ENCODE data around the gene FOXP2. TPM values are rescaled to one million over a fixed set of nuclear protein-coding genes. Genes with fewer than 3 reads are reported as not detected.

Gene FOXP2
- total and polyA plus RNA-seq, 9 of the 15 experiments (the other 6 are each of a cell fraction or from before 2014, with no cell fraction given): not detected

DNA sequence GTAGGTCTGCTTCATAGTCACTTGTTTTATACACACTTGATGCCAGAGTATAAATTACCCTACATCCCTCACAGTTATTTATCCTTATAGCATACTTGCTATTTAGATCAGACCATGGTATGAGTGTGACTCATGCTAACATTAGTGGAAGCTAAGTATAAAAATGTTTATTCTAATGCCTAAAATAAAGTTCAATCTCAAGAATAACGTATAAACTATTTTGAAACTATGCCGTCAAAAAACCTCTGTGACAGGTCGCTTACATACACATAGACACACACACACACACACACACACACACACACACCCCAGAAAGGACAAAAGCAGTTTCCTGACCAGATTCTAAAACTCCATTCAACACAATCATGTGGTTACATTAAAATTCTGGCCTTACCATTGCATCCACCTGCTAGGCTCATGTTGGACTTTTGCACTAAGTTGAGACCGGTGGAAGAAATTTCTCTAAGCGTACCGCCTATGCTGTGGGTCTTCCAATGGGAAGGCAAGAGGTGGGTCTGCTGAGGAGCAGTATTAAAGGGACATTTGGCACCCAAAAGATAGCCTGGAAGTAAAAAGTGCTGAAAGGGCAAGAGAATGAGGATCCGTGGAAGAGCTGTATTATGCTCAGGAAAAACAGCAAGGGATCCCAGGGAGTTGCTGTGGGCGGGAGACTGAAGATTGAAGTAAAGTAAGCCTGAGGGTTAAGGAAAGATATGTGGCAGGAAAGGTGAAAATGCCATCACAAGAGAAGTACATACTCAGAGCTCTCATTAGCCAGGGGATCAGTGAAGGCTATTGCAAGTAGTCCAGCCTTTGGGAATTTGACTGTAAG lies 5.0 kb downstream of the FOXP2 start:
- H2AFZ ChIP-seq (ENCODE audit: low read depth, low read length): no peak overlapping the region
- 3% methylated on average over 8 of the region's 8 CpGs for WGBS (ENCODE audit: insufficient coverage, low coverage, missing lambda C conversion rate)
- ChIA-PET POLR2A (no interaction called here), CTCF (ENCODE audit: low intra/inter-chr PET ratio) (no interaction called here)
- ATAC-seq (no peak), FAIRE-seq (no peak), DNase-seq (ENCODE audit: extremely low read depth in 1 of 4, low spot score in 3 of 4) (no peak)
- TF ChIP-seq SMARCE1 (IDR thresholded peaks at IDR 0.05): no peak
- no peak for TF ChIP-seq KDM1A (IDR thresholded peaks at IDR 0.05)
- no peak for TF ChIP-seq ZNF695 (CRISPR knock-in tag; IDR thresholded peaks at IDR 0.05)
- TF ChIP-seq HOXB6 (CRISPR knock-in tag; IDR thresholded peaks at IDR 0.05; ENCODE audit: borderline replicate concordance): no peak
- no peak for TF ChIP-seq ZNF354B (CRISPR knock-in tag; IDR thresholded peaks at IDR 0.05)
- no peak for TF ChIP-seq ZNF146 (CRISPR knock-in tag; IDR thresholded peaks at IDR 0.05; ENCODE audit: unreplicated experiment)
- TF ChIP-seq CREBBP (IDR thresholded peaks at IDR 0.05; ENCODE audit: low read depth, low read length): no peak
- TF ChIP-seq, protein P1, sequence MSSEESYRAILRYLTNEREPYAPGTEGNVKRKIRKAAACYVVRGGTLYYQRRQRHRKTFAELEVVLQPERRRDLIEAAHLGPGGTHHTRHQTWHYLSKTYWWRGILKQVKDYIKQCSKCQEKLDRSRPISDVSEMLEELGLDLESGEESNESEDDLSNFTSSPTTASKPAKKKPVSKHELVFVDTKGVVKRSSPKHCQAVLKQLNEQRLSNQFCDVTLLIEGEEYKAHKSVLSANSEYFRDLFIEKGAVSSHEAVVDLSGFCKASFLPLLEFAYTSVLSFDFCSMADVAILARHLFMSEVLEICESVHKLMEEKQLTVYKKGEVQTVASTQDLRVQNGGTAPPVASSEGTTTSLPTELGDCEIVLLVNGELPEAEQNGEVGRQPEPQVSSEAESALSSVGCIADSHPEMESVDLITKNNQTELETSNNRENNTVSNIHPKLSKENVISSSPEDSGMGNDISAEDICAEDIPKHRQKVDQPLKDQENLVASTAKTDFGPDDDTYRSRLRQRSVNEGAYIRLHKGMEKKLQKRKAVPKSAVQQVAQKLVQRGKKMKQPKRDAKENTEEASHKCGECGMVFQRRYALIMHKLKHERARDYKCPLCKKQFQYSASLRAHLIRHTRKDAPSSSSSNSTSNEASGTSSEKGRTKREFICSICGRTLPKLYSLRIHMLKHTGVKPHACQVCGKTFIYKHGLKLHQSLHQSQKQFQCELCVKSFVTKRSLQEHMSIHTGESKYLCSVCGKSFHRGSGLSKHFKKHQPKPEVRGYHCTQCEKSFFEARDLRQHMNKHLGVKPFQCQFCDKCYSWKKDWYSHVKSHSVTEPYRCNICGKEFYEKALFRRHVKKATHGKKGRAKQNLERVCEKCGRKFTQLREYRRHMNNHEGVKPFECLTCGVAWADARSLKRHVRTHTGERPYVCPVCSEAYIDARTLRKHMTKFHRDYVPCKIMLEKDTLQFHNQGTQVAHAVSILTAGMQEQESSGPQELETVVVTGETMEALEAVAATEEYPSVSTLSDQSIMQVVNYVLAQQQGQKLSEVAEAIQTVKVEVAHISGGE (CRISPR knock-in tag; IDR thresholded peaks at IDR 0.05): no peak
- no peak for TF ChIP-seq EWSR1 (IDR thresholded peaks at IDR 0.05; ENCODE audit: borderline replicate concordance, low read depth, partially characterized antibody)
- TF ChIP-seq, protein P2, sequence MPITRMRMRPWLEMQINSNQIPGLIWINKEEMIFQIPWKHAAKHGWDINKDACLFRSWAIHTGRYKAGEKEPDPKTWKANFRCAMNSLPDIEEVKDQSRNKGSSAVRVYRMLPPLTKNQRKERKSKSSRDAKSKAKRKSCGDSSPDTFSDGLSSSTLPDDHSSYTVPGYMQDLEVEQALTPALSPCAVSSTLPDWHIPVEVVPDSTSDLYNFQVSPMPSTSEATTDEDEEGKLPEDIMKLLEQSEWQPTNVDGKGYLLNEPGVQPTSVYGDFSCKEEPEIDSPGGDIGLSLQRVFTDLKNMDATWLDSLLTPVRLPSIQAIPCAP (CRISPR knock-in tag; IDR thresholded peaks at IDR 0.05; ENCODE audit: borderline replicate concordance): no peak
- TF ChIP-seq, protein P3, sequence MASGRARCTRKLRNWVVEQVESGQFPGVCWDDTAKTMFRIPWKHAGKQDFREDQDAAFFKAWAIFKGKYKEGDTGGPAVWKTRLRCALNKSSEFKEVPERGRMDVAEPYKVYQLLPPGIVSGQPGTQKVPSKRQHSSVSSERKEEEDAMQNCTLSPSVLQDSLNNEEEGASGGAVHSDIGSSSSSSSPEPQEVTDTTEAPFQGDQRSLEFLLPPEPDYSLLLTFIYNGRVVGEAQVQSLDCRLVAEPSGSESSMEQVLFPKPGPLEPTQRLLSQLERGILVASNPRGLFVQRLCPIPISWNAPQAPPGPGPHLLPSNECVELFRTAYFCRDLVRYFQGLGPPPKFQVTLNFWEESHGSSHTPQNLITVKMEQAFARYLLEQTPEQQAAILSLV (tag; IDR thresholded peaks at IDR 0.05): no peak
- no peak overlapping the region for H3K4me3 ChIP-seq
- H4K20me1 ChIP-seq (replicated peaks; ENCODE audit: control insufficient read depth, insufficient read depth, low read length): no peaks in the 10 kb centered on the region
- in situ Hi-C loops (cut with MboI) (no loop called here), intact Hi-C loops (cut with micrococcal nuclease) (no loop called here)
- no peak overlapping the region for H3K9ac ChIP-seq (ENCODE audit: insufficient read depth in 1 of 2, low read depth in 2 of 2, low read length in 2 of 2)
- H3K27me3 ChIP-seq (ENCODE audit: control insufficient read depth in 2 of 2, insufficient read depth in 2 of 2, low read length in 2 of 2): no peaks in the 10 kb centered on the region
- no peaks in the 10 kb centered on the region; the same call in 1 of the 2 replicates for H3K9me3 ChIP-seq (replicated peaks; ENCODE audit: control insufficient read depth, insufficient read depth, low read depth, low read length)
- H3K9me1 ChIP-seq (ENCODE audit: control insufficient read depth, insufficient read depth, low read length): no peaks in the 10 kb centered on the region
- H3K27ac ChIP-seq (ENCODE audit: extremely low read depth, low read depth, low read length): no peak overlapping the region
- H3K36me3 ChIP-seq (ENCODE audit: control insufficient read depth, insufficient read depth, low read length): no peaks in the 10 kb centered on the region
- H3K4me2 ChIP-seq (ENCODE audit: insufficient read depth, low read length): no peak overlapping the region
- H3K4me1 ChIP-seq (replicated peaks in 1 of 2; ENCODE audit: control insufficient read depth in 2 of 2, insufficient read depth in 2 of 2, low read length in 2 of 2): no peaks in the 10 kb centered on the region
- no TSS peak for BruUV-seq (replicated peaks)
- H3K79me2 ChIP-seq (ENCODE audit: control insufficient read depth, insufficient read depth, low read length): no peaks in the 10 kb centered on the region
